HG02759 (cell line): ENCODE data around the gene GNAS.

Experiments
- ATAC-seq: cut with Tn5 transposase; IDR thresholded peaks from one replicate; pipeline ENCODE4 v1.9.1; 2021; ENCODE audit warnings: mild to moderate bottlenecking, moderate library complexity; ENCODE audit not compliant: unreplicated experiment

GNAS gene

DNA sequence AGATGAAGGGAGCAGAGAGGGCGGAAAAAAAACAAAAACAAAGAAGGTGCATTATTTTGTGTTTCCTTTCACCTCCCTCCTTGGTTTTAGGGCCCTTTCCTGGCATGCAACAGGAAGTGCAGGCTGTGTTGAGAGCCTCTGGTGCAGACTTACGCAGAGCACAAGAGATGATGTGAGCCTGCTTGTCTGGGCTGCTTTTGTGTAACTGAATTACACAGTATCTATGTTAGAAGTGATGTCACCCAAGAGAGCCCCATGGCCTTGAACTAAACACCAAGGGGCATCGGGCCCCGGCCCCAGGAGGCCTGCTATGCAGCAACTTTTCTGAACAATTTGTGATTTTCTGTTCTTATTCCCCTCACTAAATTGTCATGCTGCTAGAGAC lies 25.5 kb downstream of the GNAS start:
- ATAC-seq: no peak

- no peak for ATAC-seq
Observed at GRCh38 chr20:58878399-58878798, 25.9 kb downstream of the GNAS start.

GRCh38 chr20:58880441-58880840 lies 27.9 kb downstream of the GNAS start:
- no peak for ATAC-seq

GRCh38 chr20:58880994-58881752 lies 28.7 kb downstream of the GNAS start:
- no peak for ATAC-seq

DNA sequence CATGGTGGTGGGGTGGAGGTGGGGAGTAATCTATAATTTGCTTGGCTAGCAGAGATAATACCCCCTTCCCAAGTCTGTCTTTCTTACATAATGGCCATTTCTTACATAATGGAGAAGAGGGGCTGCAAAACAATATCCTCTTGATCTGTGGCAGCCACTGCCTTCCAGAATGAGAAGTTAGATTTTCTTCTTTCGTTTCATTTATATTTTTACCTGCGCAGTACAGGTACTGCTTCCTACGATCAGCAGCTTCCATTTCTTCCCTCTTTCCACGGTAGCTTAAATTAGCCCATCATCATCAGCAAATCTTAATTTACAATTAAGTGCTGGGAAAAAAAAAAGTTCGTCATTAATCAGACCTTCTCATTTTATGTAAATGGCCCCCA lies 30.2 kb downstream of the GNAS start:
- ATAC-seq: no peak

DNA sequence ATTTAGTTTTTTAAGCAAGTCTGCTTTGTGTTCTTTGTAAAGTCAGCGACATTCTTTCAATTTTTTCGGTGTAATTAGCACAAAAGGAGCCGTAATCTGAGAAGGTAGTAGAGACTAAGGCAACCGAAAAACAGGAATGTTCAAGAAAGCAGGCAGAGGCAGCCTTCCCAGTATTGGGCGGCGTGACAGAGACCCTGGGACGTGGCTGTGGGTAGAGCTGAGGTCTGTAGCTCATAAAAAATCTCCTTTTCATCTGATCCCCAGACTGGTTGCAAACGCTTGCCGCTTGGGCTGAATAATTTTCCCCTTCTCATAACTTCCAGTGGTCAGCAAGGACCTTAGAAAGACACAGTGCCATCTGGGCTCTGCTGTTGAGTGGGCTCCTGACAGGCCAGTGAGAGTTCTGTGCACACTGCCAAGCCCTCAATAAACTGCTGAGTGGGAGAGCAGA lies 30.8 kb downstream of the GNAS start:
- no peak for ATAC-seq

GRCh38 chr20:58884966-58885365 lies 32.5 kb downstream of the GNAS start:
- ATAC-seq: no peak

DNA sequence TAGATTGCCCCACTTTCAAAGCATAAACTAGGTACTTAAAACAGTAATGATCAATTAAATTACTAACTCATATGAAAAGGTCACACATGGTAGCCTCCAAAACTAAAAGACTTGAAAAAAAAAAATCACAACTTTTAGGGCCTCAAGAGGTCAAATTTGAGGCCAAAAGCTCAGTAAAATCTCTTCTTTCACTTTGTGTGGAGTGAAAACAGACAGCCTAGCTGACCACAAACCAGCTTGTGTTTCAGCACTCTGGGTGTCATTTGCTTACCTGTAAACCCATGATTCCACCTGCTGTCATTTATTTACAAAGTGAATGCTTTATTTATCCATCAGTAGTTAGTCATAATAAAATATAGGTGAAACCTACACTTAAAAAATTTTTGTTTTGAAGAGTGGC lies 34.0 kb downstream of the GNAS start:
- ATAC-seq: no peak

GRCh38 chr20:58888103-58888502 lies 35.6 kb downstream of the GNAS start:
- no peak for ATAC-seq

GRCh38 chr20:58888521-58889333 lies 36.2 kb downstream of the GNAS start:
- ATAC-seq: peak; percentile 38

GRCh38 chr20:58889334-58889760 lies 36.8 kb downstream of the GNAS start:
- no peak for ATAC-seq

DNA sequence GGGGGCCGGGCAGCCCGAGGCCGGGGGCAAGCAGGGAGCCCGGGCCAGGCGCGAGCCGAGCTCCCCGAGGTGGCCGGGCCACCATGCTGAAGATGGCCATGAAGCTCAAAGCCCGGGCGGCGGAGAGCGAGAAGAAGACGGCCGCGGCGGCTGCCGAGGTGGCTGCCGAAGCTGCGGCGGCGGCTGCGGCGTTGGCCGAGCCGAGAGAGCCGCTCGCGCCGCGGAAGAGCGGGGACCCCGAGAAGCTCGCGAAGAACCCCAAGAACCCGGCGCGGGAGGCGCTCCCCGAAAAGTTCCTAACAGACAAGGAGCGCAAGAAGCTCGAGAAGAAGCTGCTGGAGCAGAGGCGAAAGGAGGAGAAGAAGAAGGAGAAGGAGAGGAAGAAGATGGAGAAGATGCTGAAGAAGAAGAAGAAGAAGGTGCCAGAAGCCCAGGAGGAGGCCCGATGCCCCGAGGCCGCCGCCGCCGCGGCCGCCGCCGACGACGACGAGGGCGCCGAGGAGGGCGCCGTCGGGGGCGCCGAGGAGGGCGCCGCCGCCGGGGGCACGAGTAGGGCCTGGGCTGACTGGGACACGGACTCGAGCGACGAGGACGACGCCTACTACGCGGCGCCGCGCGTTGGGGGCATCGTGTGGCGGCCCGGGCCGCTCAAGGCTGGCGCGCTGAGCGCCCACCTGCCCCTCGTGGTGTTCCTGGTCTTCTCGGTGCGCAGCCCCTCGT lies 37.4 kb downstream of the GNAS start:
- no peak for ATAC-seq

DNA sequence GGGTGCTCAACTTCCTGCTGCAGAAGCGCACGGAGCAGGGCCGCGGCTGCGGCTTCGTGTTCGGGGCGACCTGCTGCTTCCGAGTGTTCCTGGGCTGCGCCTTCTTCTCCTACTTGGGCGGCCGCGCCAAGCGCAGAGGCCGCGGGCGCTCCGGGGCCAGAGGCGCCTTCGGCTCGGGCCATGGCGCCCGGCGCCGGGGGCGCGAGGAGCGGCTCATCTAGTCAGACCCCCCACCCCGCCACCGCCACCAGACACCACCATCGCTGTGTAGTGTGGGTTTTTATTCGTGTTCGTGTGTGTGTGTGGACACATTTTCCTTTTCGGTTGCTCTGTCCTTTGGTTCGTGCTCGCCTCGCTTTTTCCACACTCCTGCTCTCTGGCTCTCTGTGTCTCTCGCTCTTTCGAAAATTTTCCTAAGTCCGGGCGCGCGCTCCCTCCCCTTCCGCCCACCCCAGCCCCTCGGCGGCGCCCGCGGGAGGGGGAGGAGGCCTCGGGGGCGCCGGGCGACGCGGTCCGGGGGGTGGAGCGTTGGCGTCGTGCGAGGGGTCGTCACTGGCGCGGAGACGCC lies 38.1 kb downstream of the GNAS start:
- ATAC-seq: peak; percentile 41

- peak; percentile 40 for ATAC-seq
Observed at GRCh38 chr20:58891086-58891717, 38.7 kb downstream of the GNAS start.

DNA sequence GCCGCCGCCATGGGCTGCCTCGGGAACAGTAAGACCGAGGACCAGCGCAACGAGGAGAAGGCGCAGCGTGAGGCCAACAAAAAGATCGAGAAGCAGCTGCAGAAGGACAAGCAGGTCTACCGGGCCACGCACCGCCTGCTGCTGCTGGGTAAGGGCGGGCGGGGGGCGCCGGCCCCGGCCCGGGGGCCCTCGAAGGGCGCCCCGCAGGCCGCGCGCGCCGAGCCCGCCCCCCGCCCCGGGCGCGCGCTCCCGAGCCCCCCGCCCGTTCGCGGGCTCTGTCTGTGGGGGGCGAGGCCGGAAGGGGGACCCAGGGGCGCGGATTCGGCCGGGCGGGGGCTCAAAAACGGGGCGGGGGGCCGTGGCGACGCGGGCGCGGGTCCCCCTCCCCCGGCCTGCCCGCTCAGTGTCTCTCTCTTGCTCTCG lies 39.2 kb downstream of the GNAS start:
- ATAC-seq: peak; percentile 3

GRCh38 chr20:58892141-58892931 lies 39.8 kb downstream of the GNAS start:
- ATAC-seq: peak; percentile 7

- no peak for ATAC-seq
Observed at GRCh38 chr20:58892932-58893224, 40.4 kb downstream of the GNAS start.

DNA sequence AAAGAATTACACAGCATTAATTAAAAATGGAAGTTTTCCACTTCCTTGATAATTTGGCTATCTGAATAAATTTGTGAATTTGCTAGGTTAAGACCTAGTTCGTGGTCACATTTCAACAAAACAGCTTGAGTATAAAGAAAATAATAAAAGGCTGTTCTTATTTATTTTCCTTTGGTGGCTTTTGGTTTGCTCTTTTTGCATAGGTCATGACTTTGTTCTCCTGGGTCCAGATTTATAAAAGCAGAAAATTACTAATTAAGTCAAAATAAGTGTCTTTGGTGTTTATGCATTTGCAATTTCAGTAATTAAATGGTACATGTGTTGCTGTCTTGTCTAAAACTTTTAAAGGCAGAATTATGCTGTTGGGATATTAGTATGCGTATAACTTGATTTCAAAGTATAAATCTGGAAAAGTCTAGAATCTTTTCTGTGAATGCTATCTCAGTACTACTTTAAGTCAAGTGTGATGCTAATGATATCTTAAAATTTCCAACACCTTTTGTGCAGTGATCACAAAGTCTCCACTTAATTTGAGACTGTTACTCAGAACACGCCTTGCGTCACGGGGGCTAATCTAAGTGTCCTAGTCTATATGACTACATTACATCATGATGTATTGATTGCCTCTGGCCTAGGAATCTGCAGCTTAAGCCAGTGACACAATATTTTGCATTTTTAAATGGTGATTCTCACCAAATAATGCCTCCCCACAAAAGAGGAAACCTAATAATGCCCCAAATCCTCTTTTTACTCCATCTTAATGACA lies 41.0 kb downstream of the GNAS start:
- ATAC-seq: no peak

GRCh38 chr20:58894652-58895447 lies 42.3 kb downstream of the GNAS start:
- no peak for ATAC-seq
